K562 (cell line): ENCODE data around the gene ATP5F1D. TPM values are rescaled to one million over a fixed set of nuclear protein-coding genes. Genes with fewer than 3 reads are reported as not detected.

ENCODE experiments used
- ATAC-seq: fragments of 200-7000 bp; cut with Tn5 transposase; 3 replicates; pipeline ENCODE4 v1.9.1; 2020; ENCODE audit warnings: moderate library complexity
- BruUV-seq: library from RNA; stranded (reverse); fragments of 400-500 nt; replicated peaks from 2 replicates; lab custom pipeline; 2021; lab: Mats Ljungman, UMichigan
- CTCF ChIA-PET: fragments of 300-600 bp; formaldehyde crosslinking; extraction: SDS; loops from one replicate; lab custom pipeline; 2021; ENCODE audit warnings: low intra/inter-chr PET ratio; lab: Yijun Ruan, JAX
- POLR2A ChIA-PET: fragments of 300-600, 350-650 bp; sonication (Branson Sonifier 250); formaldehyde crosslinking; extraction: SDS; loops from one replicate; lab custom pipeline; 2021; ENCODE audit warnings: antibody characterized with exemption, inconsistent platforms; lab: Yijun Ruan, JAX
- DNase-seq, 4 experiments: peaks; one replicate each; pipeline versions ENCODE4 v3.0.0 to v3.0.0-alpha.2; 2011 to 2018; ENCODE audit warnings: low spot score in 3 of 4, mixed read lengths in 3 of 4; ENCODE audit errors: extremely low read depth in 1 of 4
- FAIRE-seq: peaks from 2 replicates; lab custom pipeline; 2011; peaks lifted over from hg19 to GRCh38; lab: Jason Lieb, UNC
- H2AFZ ChIP-seq: 2 replicates; pipeline ENCODE4 v1.6.0; 2011; ENCODE audit warnings: low read depth, low read length, control low read depth, inconsistent platforms
- H3K27ac ChIP-seq: fragments of 200-600 bp; 3 replicates; pipeline ENCODE4 v1.8.0; 2011; ENCODE audit warnings: low read depth, mild to moderate bottlenecking, control low read depth, inconsistent platforms, low read length, moderate library complexity, mixed read lengths; ENCODE audit errors: extremely low read depth
- H3K27me3 ChIP-seq, 2 experiments: fragments of 300-600 bp in 1 of 2; 2 replicates in 1 of 2; 3 replicates in 1 of 2; pipeline versions ENCODE4 v1.6.0 to v1.8.0; 2011; ENCODE audit warnings: inconsistent platforms in 2 of 2, low read length in 2 of 2, mild to moderate bottlenecking in 1 of 2, mixed read lengths in 1 of 2, moderate library complexity in 1 of 2; ENCODE audit not compliant: control insufficient read depth in 2 of 2, insufficient read depth in 2 of 2
- H3K36me3 ChIP-seq: fragments of 300-600 bp; 3 replicates; pipeline ENCODE4 v1.8.0; 2011; ENCODE audit warnings: mild to moderate bottlenecking, low read length, inconsistent platforms; ENCODE audit not compliant: control insufficient read depth, insufficient read depth
- H3K4me1 ChIP-seq, 2 experiments: fragments of 200-600 bp in 1 of 2; replicated peaks in 1 of 2; 2 replicates in 1 of 2; 3 replicates in 1 of 2; pipeline versions ENCODE4 v1.5.1 to v1.8.0; 2011; ENCODE audit warnings: inconsistent platforms in 2 of 2, low read length in 2 of 2, mild to moderate bottlenecking in 1 of 2, mixed read lengths in 1 of 2, moderate library complexity in 1 of 2; ENCODE audit not compliant: control insufficient read depth in 2 of 2, insufficient read depth in 2 of 2
- H3K4me2 ChIP-seq: 2 replicates; pipeline ENCODE4 v1.6.1; 2011; ENCODE audit warnings: low read length, control low read depth, inconsistent platforms, mixed read lengths; ENCODE audit not compliant: insufficient read depth
- H3K4me3 ChIP-seq: fragments of 200-600 bp; sonication (generic), shearing (Covaris generic); 2 replicates; pipeline ENCODE4 v1.5.1; 2016; ENCODE audit warnings: control low read depth, inconsistent platforms
- H3K79me2 ChIP-seq: fragments of 200-600 bp; 3 replicates; pipeline ENCODE4 v1.8.0; 2011; ENCODE audit warnings: low read length, inconsistent platforms; ENCODE audit not compliant: control insufficient read depth, insufficient read depth
- H3K9ac ChIP-seq, 2 experiments: 2 replicates each; pipeline versions ENCODE4 v1.6.0 to v1.6.1; 2011; ENCODE audit warnings: low read depth in 2 of 2, low read length in 2 of 2, control low read depth in 1 of 2, inconsistent platforms in 1 of 2, mild to moderate bottlenecking in 1 of 2, mixed read lengths in 1 of 2; ENCODE audit not compliant: insufficient read depth in 1 of 2
- H3K9me1 ChIP-seq: one replicate; pipeline ENCODE4 v1.6.0; 2011; ENCODE audit warnings: inconsistent platforms, mild to moderate bottlenecking, low read length, moderate library complexity; ENCODE audit not compliant: control insufficient read depth, insufficient read depth
- H3K9me3 ChIP-seq: replicated peaks from 2 replicates; pipeline ENCODE4 v1.5.1; 2011; ENCODE audit warnings: low read depth, low read length, inconsistent platforms; ENCODE audit not compliant: control insufficient read depth, insufficient read depth
- H4K20me1 ChIP-seq: replicated peaks from 2 replicates; pipeline ENCODE4 v1.6.1; 2011; ENCODE audit warnings: low read length, inconsistent platforms, mixed read lengths; ENCODE audit not compliant: control insufficient read depth, insufficient read depth
- ETV1 ChIP-seq: fragments of 450-650 bp; conservative IDR thresholded peaks from 2 replicates; pipeline ENCODE4 v1.6.1; 2016; ENCODE audit warnings: missing genetic modification characterization, control low read depth, low read depth, missing compliant biosample characterization
- SIX5 ChIP-seq, 2 experiments: IDR thresholded peaks; 2 replicates each; pipeline ENCODE4 v1.6.1; 2011; ENCODE audit warnings: low read length in 2 of 2, borderline replicate concordance in 1 of 2, low read depth in 1 of 2, mild to moderate bottlenecking in 1 of 2, moderate library complexity in 1 of 2; ENCODE audit not compliant: insufficient read depth in 1 of 2
- TCF7 ChIP-seq: sonication (generic); IDR thresholded peaks from 2 replicates; pipeline ENCODE4 v1.6.1; 2016; ENCODE audit warnings: antibody characterized with exemption, borderline replicate concordance
- ZFP30 ChIP-seq: fragments of 250-450 bp; sonication (Bioruptor Pico); IDR thresholded peaks from 2 replicates; pipeline ENCODE4 v1.8.0; 2022; ENCODE audit warnings: moderate library complexity, mild to moderate bottlenecking, inconsistent platforms, borderline replicate concordance
- ZNF561 ChIP-seq: fragments of 450-650 bp; formaldehyde crosslinking; conservative IDR thresholded peaks from 2 replicates; pipeline ENCODE4 v1.4.0; 2020; ENCODE audit warnings: mild to moderate bottlenecking, moderate library complexity
- WGBS: fragments of 100-300 bp; shearing (Covaris generic); methylation state at CpG from one replicate; pipeline ENCODE4 v1.1.6; 2016; ENCODE audit warnings: low coverage, mixed read lengths; ENCODE audit not compliant: insufficient coverage; ENCODE audit errors: missing lambda C conversion rate; 5-methylcytosine and 5-hydroxymethylcytosine counted together
- in situ Hi-C: fragments of 300-500 bp; cut with MboI; formaldehyde crosslinking; loops from 4 replicates; pipeline ENCODE4 v1.15.0; 2018; ENCODE audit warnings: inconsistent platforms, mixed read lengths
- intact Hi-C: fragments of 100-400 bp; cut with micrococcal nuclease; formaldehyde crosslinking; loops from 2 replicates; pipeline ENCODE4 v1.14.2; 2022
- polyA plus RNA-seq, 8 experiments: library from polyadenylated mRNA; depleted of rRNA in 4 of 8; stranded (reverse) in 5 of 8; unstranded in 3 of 8; fragments of >200 nt; fragmentation: Nextera tagmentation in 2 of 8; fragmentation: Illumina TruSeq in 1 of 8; extraction: Ambion mirVana in 2 of 8; extraction: Trizol in 1 of 8; gene quantifications; 2 replicates each; pipeline versions ENCODE4 v1.2.1 to v1.2.3, GENCODE V29; 2011 to 2014; ENCODE audit warnings: inconsistent platforms in 1 of 8, missing spikeins in 1 of 8
- total RNA-seq, 7 experiments: library from RNA; depleted of rRNA in 6 of 7; stranded (reverse); fragments of >200 nt in 6 of 7; fragmentation: Illumina TruSeq in 2 of 7; extraction: Trizol in 2 of 7; gene quantifications; 2 replicates each; pipeline versions ENCODE4 v1.2.1 to v1.2.3, GENCODE V29; 2011 to 2021; ENCODE audit warnings: low replicate concordance in 1 of 7
- TF ChIP-seq, protein P1 (sequence below): fragments of 250-450 bp; sonication (Bioruptor Pico); IDR thresholded peaks from 2 replicates; pipeline ENCODE4 v1.6.1; 2021; ENCODE audit warnings: mild to moderate bottlenecking
- TF ChIP-seq, protein P2 (sequence below): fragments of 150-350 bp; conservative IDR thresholded peaks from 2 replicates; pipeline ENCODE4 v1.6.1; 2014; ENCODE audit warnings: low read length

ATP5F1D gene
- total and polyA plus RNA-seq, 9 of the 15 experiments (the other 6 are each of a cell fraction or from before 2014, with no cell fraction given) = 3.9 to 409 (median 36.8) TPM

DNA sequence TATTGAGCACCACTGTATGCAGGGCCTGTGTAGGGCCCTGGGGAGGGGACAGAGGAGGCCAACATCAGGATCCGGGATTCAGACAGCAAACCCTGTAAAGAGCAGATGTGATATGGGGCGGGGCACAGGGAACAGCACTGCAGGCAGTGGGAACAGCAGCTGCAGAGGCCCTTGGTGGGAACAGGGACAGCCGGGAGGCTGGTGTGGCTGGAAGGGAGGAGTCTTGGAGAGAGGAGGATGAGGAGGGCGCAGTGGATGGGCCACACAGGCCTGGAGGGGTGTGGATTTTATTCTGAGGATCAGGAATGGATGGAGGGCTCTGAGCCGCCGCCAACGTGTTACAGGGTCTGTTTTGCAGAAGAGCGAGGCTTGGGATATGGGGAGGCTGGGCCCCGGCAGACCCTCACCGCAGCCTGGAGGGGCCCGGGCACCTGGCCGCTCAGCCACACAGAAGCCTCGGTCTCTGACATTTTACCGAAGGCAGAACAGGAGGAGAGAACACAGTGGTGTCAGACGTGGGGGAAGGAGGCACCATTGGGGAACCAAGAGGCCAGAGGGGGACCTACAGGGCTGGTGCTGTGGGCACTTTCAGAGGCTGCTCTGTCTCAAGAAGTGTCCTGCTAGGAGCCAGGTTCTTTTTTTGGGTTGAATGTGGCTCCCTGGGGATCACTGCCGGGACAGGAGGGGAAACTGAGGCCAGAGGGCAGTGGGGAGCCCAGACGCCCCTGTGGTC lies 51.0 kb downstream of the ATP5F1D start:
- Histone ChIP-seq H3K9me1 (no peaks in the 10 kb centered on the region), H3K9me3 (no peaks in the 10 kb centered on the region), H3K9ac (no peak overlapping the region), H3K4me2 (no peak overlapping the region), H3K27ac (no peak overlapping the region), H3K27me3 (peaks cover 35 to 68% of the 10 kb centered on the region in 2 experiments; a peak in 4 of 5 replicates), H3K79me2 (no peaks in the 10 kb centered on the region), H3K36me3 (no peaks in the 10 kb centered on the region), H2AFZ (no peak overlapping the region), H4K20me1 (peaks cover 4% of the 10 kb centered on the region; the same call in 1 of the 2 replicates), H3K4me3 (no peak overlapping the region), H3K4me1 (peaks cover 0 to 96% of the 10 kb centered on the region in 2 experiments; a peak in 3 of 5 replicates)
- ATAC-seq (no peak), FAIRE-seq (no peak), DNase-seq (no peak)
- intact Hi-C loops = no loop called here
- in situ Hi-C loops = no loop called here
- POLR2A ChIA-PET = interaction anchor here (0.7 kb wide), 1 partner anchor 9 kb away, joined by 3 read pairs; no protein-coding TSS in a partner anchor
- BruUV-seq = no TSS peak
- no peak for TF ChIP-seq ZNF561
- TF ChIP-seq SIX5 (IDR thresholded peaks at IDR 0.05; ENCODE audit: borderline replicate concordance in 1 of 2, insufficient read depth in 1 of 2, low read depth in 1 of 2, low read length in 2 of 2) = no peak
- TF ChIP-seq, protein P1, sequence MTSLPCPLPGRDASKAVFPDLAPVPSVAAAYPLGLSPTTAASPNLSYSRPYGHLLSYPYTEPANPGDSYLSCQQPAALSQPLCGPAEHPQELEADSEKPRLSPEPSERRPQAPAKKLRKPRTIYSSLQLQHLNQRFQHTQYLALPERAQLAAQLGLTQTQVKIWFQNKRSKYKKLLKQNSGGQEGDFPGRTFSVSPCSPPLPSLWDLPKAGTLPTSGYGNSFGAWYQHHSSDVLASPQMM (CRISPR knock-in tag) = no peak
- TF ChIP-seq TCF7 = no peak
- TF ChIP-seq ZFP30 (CRISPR knock-in tag) = no peak
- TF ChIP-seq ETV1 (tag) = no peak
- TF ChIP-seq, protein P2, sequence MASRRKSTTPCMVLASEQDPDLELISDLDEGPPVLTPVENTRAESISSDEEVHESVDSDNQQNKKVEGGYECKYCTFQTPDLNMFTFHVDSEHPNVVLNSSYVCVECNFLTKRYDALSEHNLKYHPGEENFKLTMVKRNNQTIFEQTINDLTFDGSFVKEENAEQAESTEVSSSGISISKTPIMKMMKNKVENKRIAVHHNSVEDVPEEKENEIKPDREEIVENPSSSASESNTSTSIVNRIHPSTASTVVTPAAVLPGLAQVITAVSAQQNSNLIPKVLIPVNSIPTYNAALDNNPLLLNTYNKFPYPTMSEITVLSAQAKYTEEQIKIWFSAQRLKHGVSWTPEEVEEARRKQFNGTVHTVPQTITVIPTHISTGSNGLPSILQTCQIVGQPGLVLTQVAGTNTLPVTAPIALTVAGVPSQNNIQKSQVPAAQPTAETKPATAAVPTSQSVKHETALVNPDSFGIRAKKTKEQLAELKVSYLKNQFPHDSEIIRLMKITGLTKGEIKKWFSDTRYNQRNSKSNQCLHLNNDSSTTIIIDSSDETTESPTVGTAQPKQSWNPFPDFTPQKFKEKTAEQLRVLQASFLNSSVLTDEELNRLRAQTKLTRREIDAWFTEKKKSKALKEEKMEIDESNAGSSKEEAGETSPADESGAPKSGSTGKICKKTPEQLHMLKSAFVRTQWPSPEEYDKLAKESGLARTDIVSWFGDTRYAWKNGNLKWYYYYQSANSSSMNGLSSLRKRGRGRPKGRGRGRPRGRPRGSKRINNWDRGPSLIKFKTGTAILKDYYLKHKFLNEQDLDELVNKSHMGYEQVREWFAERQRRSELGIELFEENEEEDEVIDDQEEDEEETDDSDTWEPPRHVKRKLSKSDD = no peak
- CTCF ChIA-PET = no interaction called here
- 24% methylated on average over 16 of the region's 17 CpGs for WGBS
